T-helper 2 cell treated with Interferon-gamma antibody and Interleukin-4, amounts not matched to agents 100 ng/mL and 5 ng/mL, for 36 hours (primary cell): Measurements from ENCODE around the gene ANO3. TPM values are rescaled to one million over a fixed set of nuclear protein-coding genes. Genes with fewer than 3 reads are reported as not detected.
"Not testable (repeated sequence)": the region's sequence is repeated elsewhere in the genome, so short reads cannot be mapped to it uniquely, and the experiment has no call there.

Experiments
- intact Hi-C: fragments of 100-400 bp; cut with micrococcal nuclease; formaldehyde crosslinking; loops from one replicate; pipeline ENCODE4 v1.15.1; 2023
- total RNA-seq: library from RNA; stranded (reverse); gene quantifications from 2 replicates; pipeline ENCODE4 v1.2.3, GENCODE V29; 2022

The ANO3 gene
- not detected in 2 replicates for total RNA-seq

DNA sequence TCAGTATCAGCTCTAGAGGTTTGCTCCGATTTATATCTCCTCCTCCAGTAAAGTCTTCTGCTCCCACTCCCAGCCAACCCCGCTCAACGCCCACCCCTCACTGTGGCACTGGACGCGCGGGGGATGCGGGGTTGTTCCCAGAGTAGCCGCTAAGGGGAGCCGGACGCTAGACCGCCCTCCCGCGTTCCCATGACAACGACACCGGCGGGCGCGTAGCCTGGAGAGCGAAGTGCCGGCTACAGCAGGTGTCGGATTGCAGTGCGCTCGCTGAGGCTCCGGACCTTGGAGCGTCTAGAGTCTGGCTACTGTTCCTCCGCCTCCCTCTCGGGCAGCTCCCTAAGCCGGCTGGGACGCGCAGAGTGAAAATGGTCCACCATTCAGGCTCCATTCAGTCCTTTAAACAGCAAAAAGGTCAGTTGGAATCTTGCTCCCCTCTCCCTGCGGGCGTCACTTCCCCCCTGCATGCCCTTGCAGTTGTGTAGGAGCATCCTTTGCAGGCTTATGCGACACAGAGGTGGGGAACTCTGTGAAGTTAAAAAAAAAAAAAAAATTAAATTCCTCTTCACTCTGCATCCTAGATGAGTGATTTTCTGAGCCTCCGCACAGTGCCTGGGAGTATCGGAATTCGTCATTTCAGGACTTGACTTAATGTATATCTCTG is at the start of gene ANO3:
Gene ANO3, plus strand, starts transcription at position 220 of the 661 bp plus-strand sequence. Its CDS starts 146 bp downstream, at position 366.
- intact Hi-C loops: no loop called here

DNA sequence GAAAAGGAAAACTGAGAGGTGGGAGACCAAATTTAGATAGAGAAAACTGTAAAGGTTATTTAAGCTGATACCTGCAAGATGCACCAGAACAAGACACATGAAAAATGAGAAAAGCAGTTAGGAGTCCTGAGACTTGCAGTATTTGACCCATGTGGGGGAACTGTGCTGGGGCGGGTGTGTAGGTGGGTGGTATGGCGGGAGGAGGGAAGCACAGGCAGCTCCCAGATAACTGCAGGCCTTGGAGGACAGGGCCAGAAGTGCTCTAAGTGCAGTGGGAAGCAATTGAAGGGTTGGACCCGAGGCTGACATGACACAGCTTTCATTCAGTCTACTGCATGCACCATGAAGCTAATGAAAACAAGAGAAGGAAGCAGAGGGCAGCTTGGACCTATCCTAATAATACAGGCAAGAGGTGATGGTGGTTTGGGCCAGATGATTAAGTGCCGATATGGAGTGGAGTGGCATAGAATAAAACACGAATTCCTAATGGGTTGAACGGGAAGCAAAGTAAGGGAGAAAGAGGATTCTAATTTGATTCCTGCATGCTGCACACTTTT is 48.0 kb upstream of the ANO3 start:
- intact Hi-C loops: loop anchor here (5.0 kb wide), 1 partner anchor 1203 kb away; no protein-coding TSS in a partner anchor

DNA sequence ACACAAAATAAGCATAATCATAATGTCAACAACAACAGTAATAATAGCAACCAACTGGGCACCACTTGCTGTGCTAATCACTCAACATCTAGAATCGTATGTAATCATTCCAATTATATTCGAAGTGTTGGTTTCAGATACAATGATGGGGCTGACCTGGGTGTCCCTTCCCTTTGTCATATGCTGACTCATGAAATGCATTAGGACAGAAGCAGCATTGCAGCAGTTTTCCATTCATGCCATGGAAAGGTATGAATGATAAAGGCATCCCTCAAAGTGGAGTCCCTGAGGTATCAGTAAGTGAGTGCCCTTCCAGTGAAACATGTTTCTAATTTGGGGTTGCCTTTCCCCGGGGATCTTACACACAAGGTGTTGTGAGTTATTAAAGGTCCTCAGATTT is 46.3 kb upstream of the ANO3 start:
- intact Hi-C loops: loop anchor here (5.0 kb wide), 2 partner anchors 367 to 872 kb away; no protein-coding TSS in a partner anchor

DNA sequence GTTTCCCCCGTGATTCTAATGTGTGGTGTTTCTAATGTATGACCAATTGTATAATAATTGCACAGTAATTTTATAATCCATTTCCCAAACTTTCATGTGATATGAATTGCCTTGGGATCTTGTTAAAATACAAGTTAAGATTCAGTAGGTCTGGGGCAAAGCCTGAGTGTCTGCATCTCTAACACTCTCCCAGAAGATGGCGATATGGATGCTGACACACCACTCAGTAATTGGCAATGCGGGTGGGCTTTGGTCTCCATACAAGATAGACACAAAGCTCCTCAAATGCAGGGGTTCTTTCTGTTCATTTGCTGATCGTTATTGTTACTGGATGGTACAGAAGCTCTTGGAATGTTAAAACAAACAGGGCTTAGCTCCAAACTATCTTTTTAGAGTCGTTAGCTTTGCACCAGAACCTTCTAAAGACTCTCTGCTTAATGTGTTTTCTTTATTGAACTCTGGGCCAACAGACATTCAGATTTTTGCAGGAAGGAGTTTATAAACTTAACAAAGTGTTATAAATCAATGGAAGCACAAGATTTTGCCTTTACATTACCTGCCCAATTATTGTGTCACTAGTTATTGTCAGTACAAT is 45.4 kb upstream of the ANO3 start:
- intact Hi-C loops: loop anchor here (5.0 kb wide), 2 partner anchors 366 to 871 kb away; no protein-coding TSS in a partner anchor

DNA sequence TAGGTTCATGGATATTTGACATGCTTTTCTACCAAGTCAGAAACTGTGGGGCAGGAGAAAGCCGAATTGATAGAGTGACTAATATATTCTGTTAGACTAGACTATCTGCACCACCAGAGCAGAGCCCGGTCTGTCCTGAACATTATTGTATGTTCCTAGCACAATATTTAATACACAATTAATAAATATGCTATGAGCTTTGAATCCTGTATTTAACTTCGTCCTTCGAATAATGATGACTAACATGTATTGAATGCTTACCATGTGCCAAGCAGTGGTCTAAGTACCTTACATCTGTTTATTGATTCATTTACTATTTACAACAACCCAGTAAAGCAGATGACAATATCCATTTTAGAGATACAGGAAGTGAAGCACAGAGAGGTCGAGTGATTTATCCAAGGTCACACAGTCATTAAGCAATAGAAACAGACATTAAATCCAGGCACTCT is 44.8 kb upstream of the ANO3 start:
- intact Hi-C loops: loop anchor here (5.0 kb wide), 2 partner anchors 365 to 870 kb away; no protein-coding TSS in a partner anchor

DNA sequence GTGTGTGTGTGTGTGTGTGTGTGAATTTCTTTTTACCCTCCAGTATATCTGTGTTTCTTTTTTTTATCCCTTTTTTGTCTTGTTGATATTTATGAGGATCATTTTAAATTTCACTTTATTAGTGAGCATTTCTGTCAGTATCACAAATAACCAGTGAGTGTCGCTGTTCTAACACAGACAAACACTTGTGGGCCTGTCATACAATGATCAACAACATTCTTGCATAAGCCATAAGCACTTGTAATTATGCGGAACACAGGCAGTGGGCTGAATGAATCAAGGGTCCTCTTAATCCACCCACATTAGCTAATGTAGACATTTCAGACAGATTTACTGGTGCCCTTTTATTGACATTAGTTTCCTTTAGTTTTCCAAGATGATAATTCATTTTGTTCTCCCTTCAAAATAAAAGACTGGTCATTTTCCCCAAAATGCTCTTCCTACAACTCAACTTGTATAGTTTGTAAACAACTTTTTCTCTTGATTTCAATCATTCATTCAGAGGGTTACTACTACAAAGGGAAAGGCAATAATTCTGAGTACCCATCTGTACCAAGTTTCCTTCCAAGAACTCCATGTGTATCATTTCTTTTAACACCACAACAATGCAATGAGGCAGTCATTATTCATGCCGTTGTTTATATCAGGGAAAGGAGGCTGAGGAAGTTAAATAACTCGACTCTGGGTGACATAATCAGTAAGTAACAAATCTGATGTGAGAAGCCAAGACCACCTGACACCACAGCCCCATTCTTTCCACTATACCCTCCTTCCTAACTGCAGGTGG is 34.5 kb upstream of the ANO3 start:
- intact Hi-C loops: no loop called here

DNA sequence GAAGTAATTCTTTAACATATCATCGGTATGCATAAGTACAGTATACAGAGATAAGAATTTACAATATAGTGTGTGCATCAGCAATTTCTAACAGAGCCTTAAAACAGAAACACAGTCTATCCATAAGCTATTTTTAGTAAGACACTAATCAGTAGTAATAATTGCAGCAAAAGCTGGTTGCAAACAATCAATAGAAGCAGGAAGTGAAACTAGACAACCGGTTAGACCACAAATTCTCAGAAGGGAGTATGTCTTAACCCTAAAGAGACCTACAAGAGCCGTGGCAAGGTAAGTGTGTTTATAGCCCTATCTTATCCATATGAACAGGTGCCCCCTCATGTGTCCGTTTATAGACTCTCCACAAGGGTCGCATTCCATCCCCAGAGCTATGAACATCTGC is 15.6 kb upstream of the ANO3 start:
- intact Hi-C loops: not testable (repeated sequence)

DNA sequence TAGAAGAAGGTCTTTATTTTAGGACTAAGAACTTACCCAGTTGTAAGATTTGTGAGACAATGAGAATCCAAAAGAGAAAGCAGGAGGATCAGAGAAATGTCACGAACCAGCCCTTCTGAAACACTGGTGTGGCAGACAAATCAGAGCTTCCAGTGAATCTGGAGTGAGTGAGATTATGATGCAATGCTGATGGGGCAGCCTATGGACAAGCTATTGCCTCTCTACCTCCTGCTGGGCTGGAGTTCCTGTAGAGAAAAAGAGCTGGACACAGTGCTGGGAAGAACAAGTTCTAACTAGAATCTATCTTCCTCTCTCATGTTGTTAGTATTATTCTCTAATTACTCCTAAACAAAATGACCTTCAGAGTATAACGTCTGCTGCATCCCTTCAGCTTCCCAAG is 12.0 kb upstream of the ANO3 start:
- intact Hi-C loops: no loop called here

DNA sequence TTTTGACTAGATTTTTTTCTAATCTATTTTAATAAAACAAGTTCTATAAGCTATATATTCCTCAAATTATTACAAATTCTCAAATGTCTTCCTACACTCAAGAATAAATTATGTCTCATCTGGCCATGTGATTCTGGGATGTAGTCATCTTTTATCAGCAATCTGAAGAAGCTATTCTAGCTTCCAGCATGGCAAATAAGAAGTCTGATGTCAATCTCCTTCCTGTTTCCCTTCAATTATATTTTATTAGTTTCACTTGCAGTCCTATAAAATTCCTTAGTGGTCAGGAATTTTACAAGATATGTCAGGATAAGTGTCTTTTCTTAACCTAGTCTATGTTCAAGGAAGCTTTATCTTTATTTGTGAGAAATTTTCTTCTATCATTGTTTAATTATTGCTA is 10.4 kb upstream of the ANO3 start:
- intact Hi-C loops: no loop called here

DNA sequence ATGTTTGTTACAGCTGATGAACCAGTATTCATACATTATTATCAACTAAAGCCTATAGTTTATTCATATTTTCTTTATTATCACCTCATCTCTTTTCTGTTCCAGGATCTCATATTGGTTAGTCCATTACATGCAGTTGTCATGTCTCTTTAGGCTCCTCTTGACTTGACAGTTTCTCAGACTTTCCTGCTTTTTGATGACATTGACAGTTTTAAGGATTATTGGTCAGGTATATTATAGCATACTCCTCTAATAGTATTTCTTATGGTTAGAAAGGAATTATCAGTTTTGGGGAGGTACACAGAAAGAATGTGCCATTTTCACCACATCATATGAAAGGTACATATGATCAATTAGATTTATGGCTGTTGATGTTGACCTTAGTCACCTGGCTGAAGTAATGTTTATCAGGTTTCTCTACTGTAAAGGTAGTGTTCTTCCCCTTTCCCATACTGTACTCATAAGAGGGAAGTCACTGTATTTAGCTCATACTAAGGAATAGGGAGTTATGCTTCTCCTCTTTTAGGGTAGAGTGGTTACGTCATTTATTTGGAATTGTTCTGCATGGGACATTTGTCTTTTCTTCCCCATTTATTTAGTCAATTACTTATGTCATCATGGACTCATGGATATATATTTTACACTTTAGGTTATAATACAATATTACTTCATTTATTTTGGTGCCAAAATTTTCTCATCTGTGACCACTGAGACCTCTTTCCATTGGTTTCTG is 9.4 kb upstream of the ANO3 start:
- intact Hi-C loops: no loop called here

DNA sequence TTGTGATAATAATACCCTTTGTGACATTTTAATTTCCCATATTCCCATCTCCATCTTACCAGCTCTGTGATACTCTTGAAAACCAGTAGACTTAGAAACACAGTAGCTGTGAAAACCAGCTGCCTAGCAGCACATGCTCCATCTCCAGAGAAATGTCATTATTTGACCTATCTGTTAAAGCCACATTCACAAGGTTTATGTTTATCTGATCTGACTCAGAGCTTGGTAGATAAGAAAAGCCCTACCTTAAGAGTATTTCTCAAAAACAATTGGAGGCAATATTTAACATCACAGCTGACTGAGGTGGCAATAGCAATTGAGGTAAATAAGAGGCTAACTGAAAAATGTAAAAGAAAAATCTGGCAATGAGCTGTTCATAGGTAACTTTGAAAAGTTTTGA is 8.1 kb upstream of the ANO3 start:
- intact Hi-C loops: no loop called here

DNA sequence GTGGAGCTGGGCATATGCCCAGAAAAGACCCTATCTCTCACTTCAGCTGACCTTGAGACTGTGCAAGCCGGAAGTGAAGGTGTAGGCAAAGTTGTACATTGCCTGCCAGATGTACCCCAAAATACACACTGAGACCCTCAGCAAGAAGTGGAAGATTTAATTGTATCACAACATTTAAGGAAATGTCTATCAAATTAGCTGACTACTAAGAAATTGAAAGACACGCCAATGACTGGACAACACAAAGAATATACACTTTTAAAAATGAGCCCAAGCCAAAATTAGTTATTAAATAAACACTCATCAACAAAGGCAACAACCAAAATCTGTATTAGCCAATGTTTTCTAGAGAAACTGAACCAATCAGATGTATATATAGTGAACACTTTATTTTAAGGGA is 7.7 kb upstream of the ANO3 start:
- intact Hi-C loops: no loop called here

DNA sequence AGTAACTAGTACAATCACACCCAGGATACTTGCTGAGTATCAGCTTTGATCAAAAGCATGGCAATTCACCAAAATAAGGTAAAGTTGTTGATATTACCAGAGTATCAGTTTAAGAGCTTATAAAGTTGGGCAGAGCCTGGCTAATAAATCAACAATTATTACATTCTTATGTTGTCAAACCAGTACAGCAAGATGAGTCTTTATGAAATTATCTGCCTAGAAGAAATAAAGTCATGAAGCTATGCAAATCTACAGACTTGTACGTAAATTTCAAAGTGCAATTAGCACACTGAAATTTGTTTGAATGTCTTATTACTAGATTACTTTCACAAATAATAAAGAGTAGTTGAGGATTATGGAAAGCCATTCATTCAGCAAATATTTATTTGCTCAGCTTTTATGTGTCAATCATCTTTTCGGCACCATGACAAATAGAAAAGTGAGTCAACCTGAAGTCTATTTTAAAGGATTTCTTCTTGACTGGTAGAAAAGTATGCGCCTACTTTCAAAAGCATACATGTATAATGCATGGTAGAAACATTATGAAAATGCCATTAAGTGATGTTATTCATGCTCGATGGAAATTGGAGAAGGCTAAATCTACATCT is 5.0 kb upstream of the ANO3 start:
- intact Hi-C loops: no loop called here

DNA sequence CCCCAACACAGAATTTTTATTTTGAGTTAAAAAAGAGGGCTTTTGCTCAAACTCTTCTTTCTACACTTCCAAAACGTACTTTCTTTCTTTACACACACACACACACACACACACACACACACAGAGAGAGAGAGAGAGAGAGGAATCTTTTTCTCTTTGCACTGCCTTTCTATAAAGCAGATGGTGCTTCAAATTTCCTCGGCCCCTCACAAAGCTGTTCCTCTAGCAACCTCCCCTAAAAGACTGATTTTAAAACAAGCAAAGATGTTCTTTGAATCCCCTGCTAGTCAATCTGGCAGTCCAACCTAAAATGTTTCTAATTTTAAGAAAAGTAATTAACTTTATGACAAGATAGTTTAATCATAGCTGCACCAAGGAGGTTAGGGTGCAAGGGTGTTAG is 2.7 kb upstream of the ANO3 start:
- intact Hi-C loops: no loop called here

DNA sequence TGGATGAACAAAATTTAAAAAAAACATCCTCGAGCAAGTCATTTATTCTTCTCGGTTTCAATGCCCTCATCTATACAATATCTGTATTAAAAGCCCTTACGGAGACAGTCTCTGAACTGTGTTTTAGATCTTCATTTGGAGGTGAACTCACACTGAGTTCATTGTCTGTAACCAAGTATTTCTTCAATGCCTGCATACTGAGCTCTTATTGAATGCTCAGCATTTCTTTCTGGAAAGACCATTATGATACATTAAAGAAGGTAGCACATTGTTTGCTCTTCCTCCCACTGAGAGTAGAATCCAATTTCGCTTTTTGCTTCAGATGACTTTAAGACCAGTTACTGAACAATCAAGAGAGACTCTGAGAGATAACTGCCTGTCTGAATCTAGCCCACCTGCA is 1.7 kb upstream of the ANO3 start:
- intact Hi-C loops: no loop called here

DNA sequence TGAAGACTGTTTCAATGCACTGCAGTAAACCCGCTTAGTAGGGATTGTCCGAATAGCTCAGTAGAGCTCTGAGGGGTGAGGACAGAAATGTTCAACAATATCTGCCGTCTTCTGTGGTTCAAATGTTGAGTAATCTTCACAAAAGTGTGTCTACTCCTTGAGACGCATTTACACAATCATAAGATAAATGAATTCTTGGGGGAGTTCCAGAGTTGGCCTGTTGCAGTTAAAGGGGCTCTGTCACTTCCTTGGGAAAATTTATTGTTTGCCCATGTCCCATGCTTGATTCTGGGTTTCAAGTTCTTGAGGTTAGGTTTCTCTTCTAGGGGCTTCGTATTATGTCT is 614 bp downstream of the ANO3 start:
- intact Hi-C loops: no loop called here

DNA sequence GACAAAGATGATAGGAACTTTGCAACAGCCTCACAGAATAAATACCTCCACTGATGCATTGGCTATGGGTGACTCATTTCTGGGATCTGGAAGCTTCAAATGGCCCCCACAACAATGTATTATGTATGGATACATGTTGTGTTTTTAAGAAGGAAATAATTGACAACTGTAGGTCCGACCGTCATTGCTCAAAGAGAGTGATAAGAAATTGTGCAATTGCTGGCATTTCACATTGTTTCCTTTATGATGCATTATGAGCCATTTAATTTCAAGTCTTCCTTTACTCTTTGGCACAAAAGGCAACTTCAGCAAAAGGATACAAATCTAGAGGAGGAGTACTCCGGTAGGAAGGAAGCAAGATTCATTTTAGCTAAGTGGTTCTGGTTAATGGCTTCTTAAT is 2.0 kb downstream of the ANO3 start:
- intact Hi-C loops: no loop called here

DNA sequence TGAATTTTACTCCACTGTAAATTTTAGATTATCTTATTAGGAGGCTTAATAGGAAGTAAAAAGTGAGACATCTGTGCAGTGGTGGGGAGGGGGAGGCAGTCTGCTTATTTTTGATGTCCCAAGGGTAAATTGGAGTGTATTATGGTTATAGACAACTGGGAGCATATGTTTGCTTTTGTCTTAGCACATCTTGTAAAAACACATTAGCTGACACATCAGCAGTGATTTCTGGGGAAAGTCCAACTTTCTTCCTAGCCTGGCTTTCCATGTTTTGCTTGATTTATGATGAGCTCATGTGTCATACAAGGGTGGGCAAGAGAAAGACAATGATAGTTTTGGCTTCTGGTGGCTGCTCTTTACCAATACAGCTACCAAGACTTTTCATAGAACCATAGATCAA is 4.0 kb downstream of the ANO3 start:
- intact Hi-C loops: no loop called here

DNA sequence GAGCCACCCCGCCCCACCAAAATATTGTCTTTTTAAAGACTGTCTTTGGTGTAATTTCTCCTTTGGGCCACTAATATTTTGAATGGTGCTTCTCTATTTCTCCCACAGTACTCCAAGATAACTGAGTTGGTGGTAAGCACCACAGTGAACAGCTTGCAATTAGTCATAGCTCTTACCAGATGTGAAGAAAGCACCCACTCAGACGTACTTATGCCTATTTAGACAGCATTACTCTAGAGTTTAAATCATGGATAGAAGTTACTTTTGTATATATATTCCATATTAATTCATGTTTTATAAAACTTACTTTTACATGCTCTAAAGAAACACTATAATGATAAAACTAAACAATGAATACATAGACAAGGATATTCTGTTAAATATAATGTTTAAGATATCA is 12.7 kb downstream of the ANO3 start:
- intact Hi-C loops: no loop called here

DNA sequence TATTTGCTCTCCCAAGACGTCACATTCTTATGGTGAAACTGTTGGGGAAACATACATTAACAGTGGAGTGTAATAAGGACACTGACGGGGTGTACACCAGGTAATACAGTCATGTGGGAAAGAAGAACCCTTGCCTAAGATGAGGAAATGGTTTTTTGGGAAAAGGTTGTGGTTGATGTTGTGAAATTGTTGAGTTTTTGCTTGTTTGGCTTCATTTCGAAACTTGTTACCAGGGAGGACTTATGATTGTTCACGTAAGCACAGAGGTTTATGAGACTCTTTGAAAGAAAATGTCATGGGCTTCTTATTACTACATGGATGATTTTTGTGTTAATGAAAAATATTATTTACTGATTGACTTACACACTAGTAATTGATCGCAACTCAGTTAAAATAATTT is 16.8 kb downstream of the ANO3 start:
- intact Hi-C loops: no loop called here

DNA sequence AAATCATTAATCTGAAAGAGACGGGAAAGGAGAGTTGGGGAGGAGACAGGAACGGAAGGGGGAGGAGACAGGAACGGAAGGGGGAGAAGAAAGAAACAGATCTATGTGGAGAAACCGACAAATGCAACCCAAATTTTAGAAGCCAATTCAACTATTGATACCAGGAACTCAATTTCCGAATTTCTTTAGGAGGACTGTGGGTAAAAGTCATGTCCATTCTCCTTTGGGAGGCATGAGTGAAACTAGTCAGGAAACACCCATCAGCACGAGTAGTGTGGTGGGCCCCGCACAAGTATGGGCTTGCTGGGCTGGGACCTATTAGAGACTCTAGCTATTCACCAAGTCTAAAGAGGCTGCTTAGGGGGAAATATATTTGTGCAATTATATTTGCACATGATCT is 18.1 kb downstream of the ANO3 start:
- intact Hi-C loops: no loop called here
